Epithelial cell of esophagus (primary cell): Measurements from ENCODE around the gene ADAR.

Experiments
- DNase-seq: peaks from one replicate; pipeline ENCODE4 v3.0.0; 2010; ENCODE audit warnings: low read depth
- H3K4me3 ChIP-seq: 2 replicates; pipeline ENCODE4 v1.5.1; 2011; ENCODE audit warnings: mild to moderate bottlenecking, low read length, control low read depth
- CTCF ChIP-seq: IDR thresholded peaks from 2 replicates; pipeline ENCODE4 v1.5.1; 2011; ENCODE audit warnings: low read depth, mild to moderate bottlenecking, low read length, control low read depth, inconsistent platforms; ENCODE audit not compliant: insufficient read depth; ENCODE audit errors: missing control alignments

ADAR gene

GRCh38 chr1:154558720-154559465 is 49.1 kb downstream of the ADAR start:
- TF ChIP-seq CTCF, result no peak
- peak; percentile 98 for DNase-seq

GRCh38 chr1:154557939-154558719 is 49.9 kb downstream of the ADAR start, which contains the start of gene UBE2Q1:
Gene UBE2Q1, minus strand, starts transcription at chr1:154558662. Its CDS starts 109 bp downstream, at chr1:154558553.
- DNase-seq, result peak; percentile 42
- TF ChIP-seq CTCF, result no peak
- H3K4me3 ChIP-seq, result peak within 1 kb of the TSS; percentile 82

More at GRCh38 chr1:154558720-154559465, 49.1 kb downstream of the ADAR start:
- H3K4me3 ChIP-seq, result peak overlapping the region; percentile 82

DNA sequence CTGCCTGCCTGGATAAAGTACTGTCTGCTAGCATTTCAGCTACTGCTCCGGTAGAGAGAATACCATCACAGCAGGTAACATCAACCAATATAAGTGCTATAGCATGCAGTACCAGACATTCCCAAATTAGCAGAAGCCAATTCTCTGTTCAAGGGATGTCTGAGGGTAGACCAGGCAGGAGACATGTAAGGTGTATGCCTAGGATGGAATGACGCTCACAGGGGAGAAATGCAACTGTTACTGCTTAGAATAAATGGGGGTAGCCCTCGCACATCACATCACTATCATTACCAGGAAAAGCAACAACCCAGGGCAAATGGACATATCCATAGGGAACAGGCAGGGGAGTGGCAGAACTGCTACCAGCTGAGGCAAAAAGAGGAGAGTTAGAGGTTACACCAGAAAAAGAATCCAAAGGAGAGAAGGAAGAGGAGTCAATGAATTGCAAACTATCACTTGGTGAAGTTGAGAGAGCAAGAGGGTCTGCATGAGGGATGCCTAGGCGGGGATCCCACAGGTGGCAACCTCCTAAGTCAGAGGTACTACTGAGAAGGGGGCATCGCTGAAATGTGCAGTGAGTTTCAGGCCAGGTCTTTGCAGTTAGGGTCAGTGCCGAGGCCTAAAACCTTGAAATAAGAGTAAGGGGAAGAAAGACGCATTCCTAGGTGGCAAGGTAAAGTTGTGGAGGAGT is 50.6 kb downstream of the ADAR start:
- DNase-seq, result no peak
- peak overlapping the region; percentile 82 for H3K4me3 ChIP-seq
- TF ChIP-seq CTCF, result no peak

DNA sequence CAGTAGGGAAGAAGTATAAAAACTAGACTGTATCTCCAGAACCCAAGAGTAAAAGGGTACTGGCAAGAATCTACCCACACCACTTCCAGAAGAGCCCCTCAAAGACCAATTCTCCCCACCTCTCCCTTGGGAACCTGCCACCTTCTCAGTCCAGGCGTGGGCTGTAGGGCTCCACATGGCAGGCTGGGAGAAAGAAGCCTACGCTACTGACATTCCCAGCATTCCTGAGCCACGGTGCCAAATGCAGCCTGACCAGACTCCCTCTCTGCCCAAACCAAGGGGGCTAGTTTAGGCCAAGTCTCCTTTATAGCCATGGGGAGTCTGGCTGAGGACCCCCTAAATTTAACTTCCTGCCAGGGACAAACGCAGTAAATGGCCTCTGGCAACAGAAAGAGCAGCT is 51.6 kb downstream of the ADAR start:
- no peak for DNase-seq
- peak overlapping the region; percentile 82 for H3K4me3 ChIP-seq
- TF ChIP-seq CTCF, result no peak

- peak; percentile 85 for DNase-seq
- TF ChIP-seq CTCF, result no peak
- no peak overlapping the region for H3K4me3 ChIP-seq
These were observed 54.6 kb downstream of the ADAR start for GRCh38 chr1:154553056-154554030.

- TF ChIP-seq CTCF, result no peak
- H3K4me3 ChIP-seq, result no peak overlapping the region
These were observed 56.0 kb downstream of the ADAR start for GRCh38 chr1:154552036-154552435.

More at GRCh38 chr1:154552036-154552435, 56.0 kb downstream of the ADAR start:
- DNase-seq, result no peak
